ENCODE measurements around the gene TBL1X.

Gene TBL1X

DNA sequence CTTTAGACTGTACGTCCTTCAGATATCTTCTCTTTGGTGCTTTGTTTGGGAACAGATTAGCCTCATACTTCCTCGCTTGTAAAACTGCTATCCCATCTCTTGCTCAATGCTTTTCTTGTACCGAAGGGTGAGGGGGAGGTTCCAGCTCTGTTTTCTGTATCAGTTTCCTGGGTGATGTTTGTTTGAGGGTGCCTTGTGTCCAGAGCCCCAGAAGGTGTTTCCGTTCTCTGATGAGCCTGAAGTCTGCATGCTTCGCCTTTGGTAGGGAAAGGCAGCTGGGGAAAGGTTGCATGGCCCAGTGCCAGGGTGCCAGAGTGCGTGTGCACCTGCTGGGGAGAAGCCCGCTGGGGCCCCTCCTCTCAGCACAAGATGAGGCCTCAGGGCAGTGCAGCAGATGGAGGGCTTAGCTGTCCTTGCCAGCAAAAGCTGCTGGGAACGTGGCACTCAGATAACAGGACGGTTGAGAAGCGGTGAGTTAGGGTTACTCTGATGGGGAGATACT is 73.7 kb downstream of the TBL1X start:
- FAIRE-seq = no peak

DNA sequence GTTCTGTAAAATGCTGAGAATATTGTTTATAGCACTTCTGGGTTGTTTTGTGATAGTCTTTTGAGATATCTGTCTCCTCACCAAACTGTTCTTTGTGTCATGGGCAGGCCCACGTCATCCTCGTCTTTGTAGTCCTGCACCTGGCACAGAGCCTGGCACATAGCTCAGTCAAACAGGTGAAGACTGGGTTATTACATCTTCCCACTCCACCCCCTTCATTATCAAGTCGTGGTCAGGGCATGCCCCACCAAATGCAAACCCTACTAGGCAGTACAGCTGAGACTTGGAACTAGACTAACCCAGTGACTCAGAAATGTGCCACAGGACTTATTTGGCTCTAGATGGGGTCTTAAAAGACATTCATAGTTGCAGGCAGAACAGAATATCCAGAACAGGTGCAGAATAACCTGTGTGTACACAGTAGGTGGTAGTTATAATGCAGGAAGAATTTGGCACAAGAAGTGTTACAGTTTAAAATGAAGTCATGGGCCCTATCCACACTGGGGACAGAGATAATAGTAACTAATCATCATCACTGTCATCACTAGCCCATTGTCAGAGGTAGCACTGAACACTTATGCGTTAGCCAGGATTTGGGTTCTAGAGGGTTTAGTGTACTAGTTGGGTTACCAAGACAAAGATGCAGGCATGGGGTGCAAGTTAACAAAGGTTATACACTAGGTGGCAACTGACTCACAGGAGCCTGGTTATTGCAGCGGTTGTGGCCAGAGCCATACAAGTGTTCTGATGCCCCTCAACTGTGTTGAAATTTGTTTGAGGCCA is 74.9 kb downstream of the TBL1X start:
- FAIRE-seq = no peak

DNA sequence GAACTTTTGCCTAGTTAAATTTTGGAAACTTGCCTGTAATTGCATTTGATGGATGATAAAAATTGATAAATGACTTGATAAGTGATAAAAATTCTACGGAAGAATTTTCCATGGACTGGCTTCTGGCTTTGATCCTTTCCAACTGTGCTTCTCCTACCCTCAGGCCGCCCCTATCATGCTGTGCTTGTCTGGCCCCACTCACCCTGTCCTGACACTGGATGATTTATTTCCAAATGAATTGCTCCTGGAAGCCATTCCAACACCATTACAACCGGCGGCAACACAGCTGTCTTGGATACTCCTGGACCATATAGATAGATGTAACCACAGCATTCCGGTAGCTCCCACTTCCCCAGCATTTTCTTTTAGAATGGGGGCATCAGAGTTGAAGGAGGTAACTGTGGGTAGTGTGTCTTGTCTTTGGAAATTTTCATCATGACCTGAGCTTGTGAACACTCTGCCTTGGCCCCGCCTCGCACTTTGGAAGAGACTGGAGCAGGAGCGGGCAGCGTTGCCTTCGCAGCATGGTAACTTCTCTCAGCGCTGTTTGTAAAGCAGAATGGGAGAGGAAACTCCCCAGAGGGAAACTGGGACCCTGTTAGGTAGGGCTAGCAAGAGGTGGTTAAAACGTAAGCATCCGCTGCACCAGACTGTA is 77.4 kb downstream of the TBL1X start:
- no peak for FAIRE-seq

DNA sequence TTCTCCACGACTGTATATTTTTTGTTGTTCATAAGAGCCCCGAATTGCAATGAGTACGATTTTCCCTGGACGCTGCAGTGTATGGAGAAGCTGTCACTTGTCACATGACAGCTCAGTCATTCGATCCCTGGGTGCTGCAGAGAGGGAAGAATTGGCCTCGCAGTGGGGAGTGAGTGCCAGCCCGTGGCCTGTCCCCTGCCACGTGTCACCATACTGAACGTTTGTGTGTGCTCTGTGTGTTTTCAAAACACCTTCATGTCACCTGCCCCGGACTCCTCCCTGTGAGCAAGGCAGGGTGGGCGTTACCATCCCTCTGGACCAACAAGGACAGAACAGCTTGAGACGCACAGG is 77.9 kb downstream of the TBL1X start:
- FAIRE-seq = no peak

DNA sequence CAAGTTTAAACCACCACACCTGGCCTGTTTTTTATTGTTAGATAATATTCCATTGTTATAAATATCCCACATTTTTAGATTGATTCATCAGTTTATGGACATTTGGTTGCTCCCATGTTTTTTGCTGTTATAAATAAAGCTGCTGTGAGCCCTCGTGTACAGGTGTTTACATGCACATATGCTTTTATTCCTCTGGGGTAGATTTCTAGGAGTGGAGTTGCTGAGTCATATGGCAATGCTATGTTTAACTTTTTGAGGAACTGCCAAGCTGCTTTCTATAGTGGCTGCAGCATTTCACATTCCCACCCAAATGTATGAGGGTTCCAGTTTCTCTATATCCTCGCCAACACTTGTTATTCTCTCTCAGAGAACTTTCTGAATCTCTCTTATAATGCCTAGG is 90.5 kb downstream of the TBL1X start:
- FAIRE-seq = no peak

DNA sequence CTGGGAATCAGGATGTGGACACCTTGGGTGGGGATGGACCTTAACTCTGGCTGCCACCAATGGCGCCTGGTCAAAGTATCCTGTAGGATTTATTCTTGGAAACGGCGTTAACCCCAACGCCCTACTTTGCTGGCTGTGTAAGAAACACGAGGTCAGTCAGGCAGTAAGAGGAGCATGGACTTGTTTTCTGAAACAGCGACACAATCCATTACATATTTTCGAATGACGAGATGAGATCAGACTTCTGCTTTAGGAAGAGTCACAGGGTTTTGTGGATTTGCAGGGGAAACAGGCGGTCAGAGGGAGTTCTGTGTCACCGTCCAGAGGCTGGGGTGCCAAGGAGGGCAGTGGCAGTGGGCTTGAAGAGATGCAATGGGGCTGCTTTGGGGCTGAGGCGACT is 92.2 kb downstream of the TBL1X start:
- no peak for FAIRE-seq

DNA sequence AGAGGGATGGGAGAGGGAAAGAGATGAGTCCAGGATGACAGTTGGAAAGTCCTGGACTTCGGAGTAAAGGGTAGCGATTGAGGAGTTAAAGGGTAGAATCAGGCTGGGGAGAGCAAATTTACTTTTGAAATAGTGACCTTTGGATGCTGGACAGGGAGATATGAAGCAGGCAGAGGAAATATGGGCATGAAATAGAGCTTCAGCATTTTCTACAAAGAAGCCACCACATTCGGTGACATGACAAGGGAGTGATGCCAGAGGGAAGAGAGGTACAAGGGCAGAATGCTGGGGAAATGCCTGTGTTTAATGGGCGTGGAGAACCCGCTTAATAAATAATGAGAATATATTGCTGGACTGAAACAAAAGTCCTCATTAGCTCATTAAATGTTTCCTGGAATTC is 92.7 kb downstream of the TBL1X start:
- no peak for FAIRE-seq

DNA sequence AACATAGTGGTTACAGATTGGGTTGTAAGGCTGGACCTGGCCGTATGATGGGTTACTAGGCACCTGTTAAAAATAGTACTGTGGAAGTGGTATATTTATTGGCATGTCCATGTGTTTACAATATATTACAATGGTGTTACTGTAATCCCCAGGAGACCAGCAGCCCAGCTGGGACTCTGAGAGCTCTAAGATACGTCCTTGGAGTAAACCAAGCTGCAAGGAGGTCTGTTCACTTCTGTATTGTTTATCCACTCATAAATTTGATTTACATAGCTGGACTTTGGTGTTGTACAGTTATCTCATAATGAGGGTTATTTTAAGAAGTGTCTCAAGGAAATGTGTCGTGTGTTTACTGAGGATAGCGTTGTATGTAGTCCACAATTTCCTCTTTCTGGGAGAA is 93.8 kb downstream of the TBL1X start:
- no peak for FAIRE-seq

DNA sequence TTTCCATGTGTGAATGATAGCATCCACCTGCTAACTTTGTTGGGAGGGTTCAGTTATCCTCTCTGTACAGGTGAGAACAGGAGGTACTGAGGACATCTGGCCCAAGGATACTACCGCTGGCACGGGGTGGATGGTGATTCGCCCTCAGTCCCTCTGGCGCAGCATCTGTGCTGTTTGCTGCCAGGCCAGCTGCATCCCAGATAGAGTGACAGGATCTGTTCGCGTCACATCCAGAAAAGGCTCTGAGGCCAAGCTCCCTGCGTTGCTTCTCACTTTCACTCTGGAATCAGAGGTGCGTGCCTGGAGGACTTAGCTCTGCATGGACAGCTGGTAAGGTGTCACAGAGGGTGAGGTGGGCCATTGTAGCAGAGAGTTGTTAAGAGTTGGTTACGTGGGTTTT is 95.4 kb downstream of the TBL1X start:
- FAIRE-seq = no peak

DNA sequence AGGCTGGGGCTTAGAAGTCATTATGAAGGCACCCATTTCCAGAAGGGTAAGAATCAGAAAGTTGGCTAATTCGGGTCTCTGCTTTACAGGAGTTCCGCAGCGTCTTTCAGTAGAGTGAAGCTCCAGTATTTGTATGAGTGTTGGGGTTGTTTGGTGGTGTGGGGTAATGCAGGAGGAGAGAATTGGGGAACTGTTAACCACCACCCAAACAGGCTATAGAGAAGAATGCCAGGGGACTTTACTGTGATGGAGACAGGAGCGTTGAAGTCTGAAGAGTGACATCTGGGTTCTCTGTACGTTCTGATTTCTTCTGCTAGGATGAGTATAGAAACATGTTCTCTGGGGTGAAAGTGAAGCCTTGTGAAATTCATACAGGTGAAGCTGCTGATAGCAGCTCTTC is 96.3 kb downstream of the TBL1X start:
- FAIRE-seq = no peak

DNA sequence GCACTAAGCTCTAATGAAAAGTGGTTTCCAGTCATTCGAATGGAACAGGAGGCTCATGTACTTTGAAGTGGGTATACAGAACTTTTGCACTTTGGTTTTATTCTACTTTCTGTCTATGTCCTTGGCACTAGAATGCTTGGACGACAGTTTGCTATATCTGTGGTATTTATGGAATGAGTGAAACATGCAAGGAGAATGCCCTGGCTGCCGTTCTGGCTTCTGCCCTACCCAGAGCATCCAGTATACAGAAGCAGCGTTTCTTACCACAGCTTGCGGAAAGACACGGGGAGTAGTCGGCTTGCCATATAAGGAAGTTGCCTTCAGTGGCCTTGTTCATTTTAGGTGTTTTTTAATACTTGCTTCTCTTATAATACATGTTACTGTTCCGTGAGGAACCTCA is 98.0 kb downstream of the TBL1X start:
- FAIRE-seq = no peak

DNA sequence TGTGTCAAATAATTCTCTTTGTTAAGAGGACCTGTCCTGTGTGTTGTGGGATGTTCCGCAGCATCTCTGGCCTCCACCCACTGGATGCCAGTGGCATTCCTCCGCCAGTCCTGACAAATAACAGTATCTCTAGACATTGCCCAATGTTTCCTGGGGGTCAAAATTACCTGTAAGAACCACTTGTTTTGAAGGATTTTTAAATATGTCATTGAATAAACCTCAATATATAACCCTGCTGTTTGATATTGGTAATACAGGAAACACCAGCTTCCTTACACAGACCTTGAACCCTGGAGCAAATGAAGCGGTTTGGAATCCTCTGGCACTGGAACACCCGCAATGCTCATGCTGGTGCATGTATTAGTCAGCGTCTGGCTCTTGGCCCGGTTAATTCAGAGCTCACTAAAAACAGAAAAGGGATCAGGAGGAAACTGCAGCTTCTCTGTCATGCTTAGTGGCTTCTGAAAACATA is 101.3 kb downstream of the TBL1X start:
- no peak for FAIRE-seq

DNA sequence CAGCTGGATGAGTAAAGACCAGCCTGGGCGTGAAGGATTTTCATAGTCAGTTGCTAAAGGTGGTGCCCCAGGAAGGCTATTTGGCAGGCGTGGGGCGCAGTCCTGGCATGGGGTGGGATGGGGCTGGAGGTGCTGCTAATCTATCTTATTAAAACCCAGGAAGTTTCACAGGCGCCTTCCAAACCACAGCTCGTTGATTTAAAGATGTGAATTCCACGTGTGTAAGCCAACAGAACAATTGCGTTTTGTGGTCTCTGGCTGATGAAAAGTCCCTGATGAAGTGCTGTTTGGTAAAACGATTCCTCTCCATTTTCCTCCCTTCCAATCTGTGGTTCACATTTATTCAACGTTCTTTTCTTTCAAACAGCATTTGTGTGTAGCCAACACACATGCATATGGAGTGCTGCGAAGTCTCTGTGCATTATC is 105.0 kb downstream of the TBL1X start:
- no peak for FAIRE-seq

DNA sequence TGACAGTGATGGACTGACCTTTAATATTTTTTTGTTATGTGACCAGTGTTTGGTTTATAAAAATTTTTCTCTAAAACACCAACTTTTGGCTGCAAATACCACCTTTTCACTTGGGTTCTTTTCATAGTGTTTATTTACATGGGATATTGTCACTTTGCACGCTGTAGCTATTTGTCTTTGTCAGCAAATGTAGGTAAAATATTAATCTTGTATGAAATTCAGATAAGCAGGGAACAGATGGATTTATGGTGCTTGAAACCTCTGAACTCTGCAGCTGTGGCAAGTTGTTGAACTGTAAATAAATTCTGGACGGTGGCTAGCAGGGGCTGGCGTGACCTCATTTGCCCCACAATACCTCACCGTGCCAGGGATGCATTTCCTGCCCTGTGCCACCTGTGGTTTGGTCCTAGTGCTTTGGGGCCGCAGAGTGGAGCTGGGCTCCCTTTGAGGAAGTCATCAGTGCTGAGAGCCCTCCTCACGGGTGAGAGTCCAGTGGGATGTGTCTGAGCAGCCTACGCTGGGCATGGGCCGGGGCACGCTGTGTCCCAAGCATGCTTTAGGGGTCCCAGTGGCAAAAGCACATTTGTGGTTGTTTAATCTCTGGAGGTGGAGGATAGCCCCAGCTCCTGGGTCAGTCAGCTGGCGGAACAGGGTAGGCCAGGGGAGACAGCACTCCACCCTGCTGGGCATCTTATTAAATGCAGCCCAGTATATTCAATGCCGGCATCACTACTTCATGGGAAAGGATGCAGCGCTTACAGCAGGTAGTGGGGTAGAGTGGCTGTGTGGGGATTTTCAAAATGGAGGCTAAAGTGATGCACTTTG is 108.6 kb downstream of the TBL1X start:
- FAIRE-seq = no peak

DNA sequence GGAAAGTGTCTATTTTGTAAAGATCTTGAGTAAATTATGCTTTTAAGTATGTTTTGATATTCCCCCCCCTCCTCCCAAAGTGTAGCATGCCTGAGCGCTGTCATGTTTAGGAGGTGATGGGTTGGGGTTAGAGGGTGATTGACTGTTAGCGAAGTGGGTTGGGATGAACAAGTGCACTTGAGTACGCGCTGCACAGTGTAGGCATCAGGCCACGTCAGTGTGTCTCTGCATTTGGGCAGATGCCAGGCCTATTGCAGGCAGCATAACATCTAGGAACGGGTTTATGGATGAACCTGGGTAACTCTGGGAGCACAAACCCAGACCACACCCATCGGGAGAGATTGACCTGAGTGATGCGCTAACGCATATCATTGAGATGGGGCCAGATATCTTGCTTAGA is 111.2 kb downstream of the TBL1X start:
- no peak for FAIRE-seq

DNA sequence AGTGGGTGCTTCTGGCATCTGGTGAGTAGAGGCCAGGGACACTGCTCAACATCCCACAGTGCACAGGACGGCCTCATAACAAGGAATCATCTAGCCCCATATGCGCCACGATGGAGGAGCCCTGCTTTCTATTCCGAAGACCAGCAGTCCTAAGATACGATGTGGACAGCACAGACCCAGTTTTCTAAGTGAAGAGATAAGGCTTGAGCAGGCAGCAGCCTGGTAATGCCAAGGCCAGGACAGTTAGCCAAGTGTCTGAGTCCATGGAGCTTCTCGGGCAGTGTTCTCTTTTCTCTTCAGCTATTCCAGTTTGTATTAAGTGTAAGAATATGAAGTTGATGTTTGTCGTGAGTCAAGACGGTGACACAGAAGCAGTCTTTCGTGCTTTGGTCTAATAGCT is 112.7 kb downstream of the TBL1X start:
- no peak for FAIRE-seq

DNA sequence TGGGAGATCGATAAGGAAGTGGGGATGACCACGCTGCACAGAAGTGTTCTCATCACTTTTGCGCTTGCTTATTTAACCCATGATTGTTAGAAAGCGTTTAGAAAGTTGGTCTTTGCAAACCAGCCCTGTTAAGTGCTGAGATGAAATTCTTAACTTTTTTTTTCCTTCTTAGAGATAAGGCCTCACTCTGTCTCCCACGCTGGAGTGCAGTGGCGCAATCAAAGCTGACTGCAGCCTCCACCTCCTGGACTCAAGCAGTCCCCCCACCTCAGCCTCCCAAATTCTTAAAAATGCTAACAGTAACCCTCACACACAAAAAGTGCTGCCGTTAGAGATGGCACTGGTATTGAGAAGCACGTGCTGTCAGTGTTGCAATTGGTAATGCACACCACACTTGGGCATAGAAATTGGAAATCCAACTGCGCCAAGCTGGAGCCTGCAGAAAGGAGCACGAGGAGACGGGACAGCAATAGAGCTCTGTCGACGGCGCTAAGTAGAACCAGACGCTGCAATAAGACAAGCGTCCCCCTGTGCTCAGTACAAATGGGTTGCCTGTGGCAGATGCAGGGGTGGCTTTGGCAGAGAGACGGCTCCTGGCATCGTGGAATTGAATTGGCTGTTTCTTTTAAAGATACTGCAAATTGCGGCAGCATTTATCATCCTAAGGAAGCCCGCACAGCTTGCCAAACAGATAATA is 113.4 kb downstream of the TBL1X start:
- FAIRE-seq = no peak

DNA sequence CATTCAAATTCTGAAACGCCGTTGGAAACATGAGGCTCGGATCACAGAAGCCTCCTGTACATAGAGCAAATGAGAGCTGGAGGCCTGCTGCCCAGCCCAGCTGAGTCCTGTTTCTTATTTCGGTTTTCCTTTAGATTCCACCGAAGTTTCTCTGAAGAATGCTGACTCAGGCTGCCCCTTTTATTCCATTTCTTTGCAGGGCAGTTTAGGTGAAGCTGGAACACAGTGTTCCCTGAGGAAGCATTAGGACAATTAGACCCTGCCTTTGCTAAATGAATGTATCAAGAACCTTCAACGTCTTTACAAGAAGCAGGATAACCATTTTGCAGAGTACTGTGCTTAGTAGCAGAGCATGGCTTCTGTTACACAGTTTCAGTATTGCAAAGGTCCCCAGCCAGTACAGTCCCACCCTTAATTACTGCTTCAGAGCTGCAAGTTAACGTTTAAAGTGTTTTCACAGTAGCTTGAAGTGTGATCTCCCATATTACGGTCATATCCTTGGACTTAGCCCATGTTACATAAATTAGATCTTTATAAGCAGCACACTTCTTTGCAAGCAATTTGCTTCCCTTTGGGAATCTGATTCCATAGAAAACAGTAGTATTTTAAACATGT is 117.0 kb downstream of the TBL1X start:
- no peak for FAIRE-seq

DNA sequence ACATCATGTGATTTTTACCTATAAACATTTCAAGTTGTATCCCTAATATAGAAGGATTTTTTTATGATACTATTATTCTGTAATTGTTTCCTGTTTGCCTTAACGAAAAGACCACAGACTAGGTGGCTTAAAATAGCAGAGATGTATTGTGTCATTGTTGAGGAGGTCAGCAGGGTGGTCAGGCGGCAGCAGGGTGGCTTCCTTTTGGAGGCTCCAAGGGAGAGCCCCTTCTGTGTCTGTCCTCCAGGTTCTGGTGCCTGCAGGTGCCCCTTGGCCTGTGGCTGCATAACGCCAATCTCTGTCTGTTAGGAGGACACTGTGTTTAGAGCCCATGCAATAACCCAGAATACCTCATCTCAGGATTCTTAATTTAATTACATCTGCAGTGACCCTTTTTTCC is 118.1 kb downstream of the TBL1X start:
- no peak for FAIRE-seq

DNA sequence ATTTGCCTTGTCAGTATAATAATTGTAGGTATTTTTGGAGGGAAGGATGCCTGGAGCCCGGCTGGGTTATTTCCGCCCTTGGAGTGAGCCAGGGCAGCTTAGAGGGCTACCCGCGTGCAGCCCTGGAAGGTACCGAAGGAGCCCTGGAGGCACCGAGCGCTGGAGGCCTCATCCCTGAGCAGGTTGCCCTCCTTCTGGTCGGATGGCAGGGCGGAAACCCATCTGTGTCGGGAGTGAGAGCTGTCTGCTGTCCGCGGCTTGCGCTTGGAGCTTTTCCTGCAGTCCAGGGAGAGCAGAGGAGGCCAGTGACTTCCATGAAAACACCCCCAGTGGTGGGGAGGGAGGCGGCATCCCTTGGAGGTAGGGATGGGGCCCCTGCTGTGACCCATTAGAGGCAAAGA is 122.1 kb downstream of the TBL1X start:
- no peak for FAIRE-seq

DNA sequence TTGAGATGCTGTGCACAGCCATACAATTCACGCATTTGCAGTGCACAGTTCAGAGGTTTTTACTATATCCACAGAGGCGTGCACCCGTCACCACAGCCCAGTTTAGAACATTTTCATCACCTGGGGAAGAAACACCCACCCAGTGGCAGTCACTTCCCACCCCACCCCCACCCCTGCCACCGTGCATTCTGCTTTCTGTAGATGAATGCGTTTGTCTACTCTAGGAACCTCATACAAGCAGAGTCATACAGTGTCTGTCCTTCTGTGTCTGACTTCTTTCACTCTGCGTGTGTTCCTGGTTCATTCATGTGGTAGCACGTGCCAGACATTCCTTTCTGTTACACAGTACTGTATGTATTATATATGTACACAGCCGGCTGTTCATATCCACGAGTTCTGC is 122.8 kb downstream of the TBL1X start:
- FAIRE-seq = no peak

DNA sequence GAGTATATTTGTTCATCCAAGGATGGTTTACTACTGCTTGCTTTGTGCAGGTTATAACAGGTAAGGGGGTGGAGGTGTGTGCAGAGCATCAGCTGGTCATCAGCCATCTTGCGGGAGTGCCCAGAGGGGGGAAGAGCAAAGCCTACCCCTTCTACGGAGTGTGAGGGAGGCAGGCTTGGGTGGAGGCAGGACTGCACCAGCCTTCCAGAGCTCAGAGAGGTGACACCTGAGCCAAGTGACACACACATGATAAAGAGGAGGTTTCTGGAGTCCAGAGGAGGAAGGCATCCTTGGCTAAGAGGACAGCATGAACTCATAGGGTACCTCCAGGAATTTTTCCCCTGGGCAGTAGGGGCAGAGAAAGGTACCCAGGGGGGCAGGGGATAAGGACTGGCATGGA is 126.6 kb downstream of the TBL1X start:
- FAIRE-seq = no peak

DNA sequence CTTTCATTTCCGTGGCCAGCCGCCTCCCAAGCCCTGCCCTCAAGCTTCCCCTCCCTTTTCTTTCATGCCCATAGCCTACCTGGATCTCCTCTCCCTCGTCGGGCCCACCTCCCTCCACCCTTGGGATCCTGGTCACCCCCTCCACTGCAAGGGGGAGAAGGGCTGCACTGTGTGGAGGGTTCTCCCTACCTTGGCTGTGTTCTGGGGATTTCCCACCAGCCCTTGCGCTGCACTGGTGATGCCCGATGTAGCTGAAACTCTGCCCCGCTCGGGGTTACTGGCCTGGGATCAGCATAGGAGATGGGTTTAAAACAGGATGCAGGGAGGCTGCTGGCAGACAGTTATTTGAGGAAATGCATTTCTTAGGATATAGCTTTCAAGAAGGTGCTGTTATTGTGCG is 128.9 kb downstream of the TBL1X start:
- FAIRE-seq = no peak
